Measurements from ENCODE around the gene NFKB2.

Gene NFKB2

DNA sequence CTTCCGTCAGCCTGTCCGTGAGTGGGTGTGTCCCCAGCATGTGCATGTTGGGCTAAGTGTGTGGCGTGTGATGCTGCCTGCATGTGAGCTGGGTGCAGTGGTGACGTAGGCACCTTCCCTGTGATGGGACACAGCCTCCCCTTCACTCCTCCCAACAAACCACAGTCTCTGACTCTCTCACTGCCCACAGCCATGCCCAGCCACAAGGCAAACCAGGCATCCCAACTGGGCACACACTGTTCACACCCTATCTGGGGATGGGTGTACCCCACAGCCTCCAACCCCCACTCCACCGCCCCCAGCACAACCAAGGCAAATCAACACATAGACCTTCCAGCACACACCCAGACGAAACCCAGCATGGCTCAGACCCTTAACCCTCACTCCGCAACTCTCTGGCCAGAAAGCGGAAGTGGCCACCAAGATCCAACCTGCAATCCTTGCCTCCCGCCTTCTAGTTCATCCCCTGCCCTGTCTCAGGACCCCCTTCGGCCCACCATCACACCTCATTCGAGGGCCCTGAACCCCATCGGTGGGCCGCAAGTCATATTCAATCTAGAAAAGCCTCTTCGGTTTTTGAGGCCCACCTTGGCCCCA, 12.7 kb downstream of the NFKB2 start:
- DNase-seq (ENCODE audit: insufficient read length, low spot score) (no peak), FAIRE-seq (no peak)
- TF ChIP-seq POLR2A (IDR thresholded peaks at IDR 0.05; ENCODE audit: low read depth, low read length): no peak

GRCh38 chr10:102408728-102409603, 13.5 kb downstream of the NFKB2 start:
- DNase-seq (ENCODE audit: insufficient read length, low spot score) (no peak), FAIRE-seq (no peak)
- TF ChIP-seq POLR2A (IDR thresholded peaks at IDR 0.05; ENCODE audit: low read depth, low read length): no peak

GRCh38 chr10:102409604-102410428, 14.3 kb downstream of the NFKB2 start:
- FAIRE-seq (no peak), DNase-seq (ENCODE audit: insufficient read length, low spot score) (no peak)
- TF ChIP-seq POLR2A (IDR thresholded peaks at IDR 0.05; ENCODE audit: low read depth, low read length): no peak

DNA sequence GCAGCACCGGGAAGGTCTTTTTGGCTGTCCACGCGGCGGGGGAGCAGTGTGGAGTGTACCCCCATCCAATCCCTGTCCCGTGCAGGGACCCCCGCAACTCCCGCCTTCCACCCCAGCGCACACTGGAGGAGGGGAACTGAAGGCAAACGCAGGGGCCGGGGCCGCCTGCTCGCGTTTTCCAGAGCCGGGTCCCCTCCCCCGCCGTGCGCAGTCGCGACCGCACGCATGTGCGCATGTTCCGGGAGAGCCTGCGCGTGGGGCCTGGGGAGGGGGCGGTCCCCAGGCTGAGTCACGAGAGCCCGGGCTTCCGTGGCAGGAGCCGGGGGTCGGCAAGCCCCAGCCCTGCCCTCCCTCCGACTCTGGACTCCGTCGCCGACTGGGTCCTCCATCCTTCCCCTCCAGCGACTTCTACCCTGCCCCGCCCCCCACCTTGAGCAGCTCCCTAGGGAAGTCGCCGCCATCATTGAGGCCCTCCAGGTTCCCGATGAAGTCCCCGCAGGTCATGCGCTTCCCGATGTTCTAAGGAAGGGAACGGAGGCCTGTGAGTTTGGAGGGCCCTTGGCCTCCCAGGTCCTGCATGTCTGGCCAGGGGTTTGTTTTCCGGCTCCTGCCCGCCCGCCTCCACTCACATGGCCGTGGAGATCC, 15.0 kb downstream of the NFKB2 start:
- DNase-seq (ENCODE audit: insufficient read length, low spot score): no peak

DNA sequence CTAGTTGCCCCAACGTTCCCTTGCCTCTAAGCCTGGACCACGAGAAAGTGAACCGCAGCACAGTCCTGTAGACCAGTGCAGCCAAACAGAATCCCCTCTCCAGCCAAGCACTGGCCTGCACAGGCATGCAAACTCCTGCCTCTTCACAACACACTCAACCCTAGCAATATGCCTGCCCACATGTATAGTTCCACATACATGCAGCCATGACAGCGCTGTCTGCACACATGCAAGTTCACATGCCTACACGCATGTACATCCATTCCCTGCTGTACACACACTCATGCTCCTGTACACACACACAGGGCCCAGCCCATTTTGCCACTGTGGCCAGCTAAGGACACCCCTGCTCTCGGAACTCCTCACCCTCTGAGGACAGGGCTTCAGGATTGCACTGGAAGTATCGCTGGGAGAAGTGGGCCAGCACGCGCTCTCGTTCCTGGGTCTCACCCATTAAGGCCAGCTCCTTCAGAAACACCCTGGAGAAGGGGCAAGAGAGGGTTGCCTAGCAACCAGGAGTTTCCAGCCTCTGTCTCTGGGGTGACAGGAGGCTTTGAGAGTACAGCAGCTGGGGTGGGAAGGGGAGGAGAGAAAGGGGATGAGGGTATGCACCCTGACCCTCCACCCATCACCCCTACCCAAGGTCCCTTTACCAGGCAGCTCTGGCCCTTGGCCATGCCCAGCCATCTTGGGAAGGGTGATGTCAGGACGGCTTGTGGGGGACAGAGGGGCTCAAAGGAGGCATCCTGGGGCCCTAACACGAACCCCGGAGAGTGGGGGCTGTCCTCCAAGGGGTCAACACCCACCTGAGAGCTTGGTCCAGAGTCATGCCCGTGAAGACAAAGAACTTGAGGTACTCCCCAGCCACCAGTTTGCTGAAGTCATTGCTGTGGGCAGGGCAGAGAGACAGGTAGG, 16.1 kb downstream of the NFKB2 start:
- TF ChIP-seq POLR2A (IDR thresholded peaks at IDR 0.05; ENCODE audit: low read depth, low read length): 0 out of 2 replicates have a peak, but pooled peaks have one; percentile 15
- FAIRE-seq (no peak), DNase-seq (ENCODE audit: insufficient read length, low spot score) (no peak)

More for the DNA sequence above, 15.0 kb downstream of the NFKB2 start:
- TF ChIP-seq POLR2A (IDR thresholded peaks at IDR 0.05; ENCODE audit: low read depth, low read length): no peak
- FAIRE-seq: no peak

DNA sequence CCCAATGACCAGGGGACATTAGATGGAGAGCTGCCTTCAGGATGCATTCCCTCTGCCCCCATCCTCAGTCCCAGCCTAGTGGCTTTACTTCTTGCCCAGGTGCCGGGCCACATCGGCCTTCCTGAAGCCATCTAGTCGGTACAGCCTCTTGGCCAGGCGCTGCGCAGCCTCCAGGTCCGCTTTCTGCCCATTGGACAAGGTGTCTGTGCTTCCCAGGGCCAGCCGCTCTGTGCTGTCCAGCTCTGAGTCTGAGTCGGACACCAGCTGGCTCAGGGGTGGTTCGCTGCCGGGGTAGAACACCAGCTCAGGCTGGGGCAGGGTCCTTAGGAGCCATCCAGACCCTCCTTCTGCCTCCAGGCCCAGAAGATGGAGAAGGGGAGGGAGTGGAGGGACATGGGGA, 16.8 kb downstream of the NFKB2 start:
- FAIRE-seq: no peak
- no peak for TF ChIP-seq POLR2A (IDR thresholded peaks at IDR 0.05; ENCODE audit: low read depth, low read length)
- DNase-seq (ENCODE audit: insufficient read length, low spot score): no peak

- DNase-seq (ENCODE audit: insufficient read length, low spot score) (peak; percentile 72), FAIRE-seq (no peak)
- no peak for TF ChIP-seq POLR2A (IDR thresholded peaks at IDR 0.05; ENCODE audit: low read depth, low read length)
Measured at GRCh38 chr10:102413053-102413705, 17.7 kb downstream of the NFKB2 start.

DNA sequence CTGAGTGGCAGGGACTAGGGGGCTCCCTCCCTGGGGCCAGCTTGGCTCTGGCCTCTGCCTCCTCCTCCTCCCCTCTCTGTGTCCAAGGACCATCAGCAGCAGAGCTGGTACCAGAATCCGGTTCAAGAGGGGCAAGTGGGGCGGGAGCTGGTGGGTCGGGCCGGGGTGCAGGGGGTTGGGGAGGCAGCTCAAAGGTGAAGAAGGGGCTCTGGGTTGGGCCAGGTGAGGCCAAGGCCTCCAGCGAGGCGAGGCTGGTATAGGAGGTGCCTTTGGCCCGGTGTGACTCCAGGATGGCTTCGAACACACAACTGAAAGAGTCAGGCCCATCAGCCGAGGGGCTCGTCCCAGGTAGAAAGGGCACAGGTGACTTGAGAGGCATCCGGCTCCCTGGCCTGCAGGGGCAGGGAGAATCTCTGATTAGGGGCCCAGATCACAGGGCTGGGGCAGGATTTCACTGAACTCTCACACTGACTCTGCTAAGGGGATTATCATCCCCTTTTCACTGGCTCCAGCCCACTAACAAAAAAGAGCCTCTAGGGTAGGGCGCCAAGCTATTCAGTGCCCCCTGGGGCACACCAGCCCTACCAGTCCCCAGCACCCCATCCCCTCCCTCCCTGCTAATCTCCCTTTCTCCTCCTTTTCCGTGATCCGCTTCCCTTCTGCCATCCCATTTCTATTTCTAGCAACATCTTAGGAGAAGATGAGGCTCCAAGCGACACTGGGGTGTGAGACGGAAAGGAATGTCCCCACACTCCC, 18.5 kb downstream of the NFKB2 start:
- FAIRE-seq: no peak
- DNase-seq (ENCODE audit: insufficient read length, low spot score): no peak
- no peak for TF ChIP-seq POLR2A (IDR thresholded peaks at IDR 0.05; ENCODE audit: low read depth, low read length)

DNA sequence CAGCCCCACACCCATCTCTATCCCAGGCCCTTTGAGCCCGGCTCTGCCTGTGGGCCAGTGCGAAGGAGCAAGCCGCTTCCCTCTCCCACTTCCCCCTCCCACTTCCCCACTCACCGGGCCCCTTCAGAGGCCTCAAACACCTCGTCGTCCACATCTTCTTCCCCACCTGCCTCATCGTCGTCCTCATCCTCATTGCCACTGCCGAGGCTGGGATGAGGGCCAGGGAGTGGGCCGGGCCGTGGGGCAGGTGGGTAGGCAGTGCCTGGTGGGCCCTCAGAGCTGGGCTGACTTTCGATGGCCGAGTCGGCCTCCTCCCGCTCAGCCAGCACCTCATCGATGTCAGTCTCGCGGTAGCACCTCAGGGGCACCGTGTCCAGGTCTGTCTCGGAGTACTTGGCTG, 19.2 kb downstream of the NFKB2 start:
- no peak for TF ChIP-seq POLR2A (IDR thresholded peaks at IDR 0.05; ENCODE audit: low read depth, low read length)
- DNase-seq (ENCODE audit: insufficient read length, low spot score): no peak
- FAIRE-seq: no peak

DNA sequence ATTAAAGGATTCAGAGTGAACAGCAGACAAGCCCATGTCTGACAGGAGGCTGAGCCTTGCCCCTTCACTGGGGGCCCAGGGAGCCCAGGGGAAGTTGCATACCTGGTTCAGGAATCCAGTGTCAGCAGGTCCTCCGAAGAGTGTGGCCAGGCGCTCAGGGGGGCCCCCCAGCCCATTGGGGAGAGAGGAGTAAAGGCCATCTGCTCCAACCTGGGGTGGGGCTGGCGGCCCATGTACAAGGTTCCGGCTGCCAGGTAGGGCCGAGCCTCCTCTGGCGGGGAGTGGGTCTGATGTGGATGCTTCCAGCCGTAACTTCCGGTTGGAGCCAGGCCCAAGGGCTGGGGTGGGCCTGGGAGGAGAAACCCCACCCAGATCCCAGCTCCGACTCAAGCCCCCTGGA, 20.8 kb downstream of the NFKB2 start:
- FAIRE-seq (no peak), DNase-seq (ENCODE audit: insufficient read length, low spot score) (no peak)
- TF ChIP-seq POLR2A (IDR thresholded peaks at IDR 0.05; ENCODE audit: low read depth, low read length): no peak

DNA sequence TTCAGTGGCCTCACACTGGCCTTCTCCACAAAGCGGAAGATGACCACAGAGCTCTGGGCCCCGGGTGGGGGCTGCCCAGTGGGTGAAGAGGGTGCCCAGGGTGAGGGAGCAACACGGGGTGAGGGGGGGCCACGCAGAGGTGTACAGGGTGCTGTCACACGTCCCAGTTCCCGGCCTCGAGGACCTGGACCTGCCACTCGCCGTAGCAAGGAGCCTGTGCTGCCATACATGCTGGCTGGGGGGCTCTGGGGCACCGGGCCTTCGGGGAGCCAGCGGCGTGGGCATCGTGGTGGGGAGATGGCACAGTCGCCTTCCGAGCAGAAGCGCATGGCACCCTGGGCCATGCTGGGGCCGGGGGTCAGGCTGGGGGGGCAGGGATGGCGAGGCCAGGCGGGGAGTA, 21.2 kb downstream of the NFKB2 start:
- DNase-seq (ENCODE audit: insufficient read length, low spot score): no peak
- TF ChIP-seq POLR2A (IDR thresholded peaks at IDR 0.05; ENCODE audit: low read depth, low read length): no peak
- no peak for FAIRE-seq
